HG03469 (cell line): ENCODE data around the gene GUCY2C.
"Not testable (repeated sequence)": the region's sequence is repeated elsewhere in the genome, so short reads cannot be mapped to it uniquely, and the experiment has no call there.

ENCODE experiments used
- ATAC-seq: cut with Tn5 transposase; IDR thresholded peaks from one replicate; pipeline ENCODE4 v1.9.1; 2021; ENCODE audit warnings: mild to moderate bottlenecking, moderate library complexity, moderate number of reproducible peaks; ENCODE audit not compliant: unreplicated experiment

GUCY2C gene

DNA sequence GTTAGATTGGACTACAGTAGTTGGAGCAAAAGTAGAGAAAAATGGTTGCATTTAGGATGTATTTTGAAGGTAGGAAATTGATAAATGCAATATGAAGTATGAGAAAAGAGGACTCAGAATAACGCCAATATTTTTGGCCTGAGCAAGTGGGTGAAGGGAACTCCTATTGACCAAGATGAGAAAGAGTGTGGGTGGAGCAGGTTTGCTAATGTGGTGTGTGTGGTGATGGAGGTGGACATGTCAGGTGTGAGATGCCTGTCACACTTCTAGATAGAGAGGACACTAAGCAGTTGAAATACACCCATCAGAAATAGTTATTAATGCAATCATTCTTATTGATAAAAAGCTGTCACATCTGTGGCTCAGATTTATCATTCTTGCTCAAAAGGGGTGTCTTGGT is 7.3 kb downstream of the GUCY2C start:
- ATAC-seq = no peak

DNA sequence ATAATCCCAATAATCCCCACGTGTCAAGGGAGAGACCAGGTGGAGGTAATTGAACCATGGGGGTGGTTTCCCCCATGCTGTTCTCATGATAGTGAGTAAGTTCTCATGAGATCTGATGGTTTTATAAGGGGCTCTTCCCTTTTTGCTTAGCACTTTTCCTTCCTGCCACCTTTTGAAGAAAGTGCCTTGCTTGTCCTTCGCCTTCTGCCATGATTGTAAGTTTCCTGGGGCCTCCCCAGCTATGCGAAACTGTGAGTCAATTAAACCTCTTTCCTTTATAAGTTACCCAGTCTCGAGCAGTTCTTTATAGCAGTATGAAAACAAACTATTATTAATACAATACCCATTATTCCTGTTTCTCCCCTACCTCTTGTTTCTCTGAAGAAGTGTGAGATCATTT is 14.2 kb downstream of the GUCY2C start:
- not testable (repeated sequence) for ATAC-seq

DNA sequence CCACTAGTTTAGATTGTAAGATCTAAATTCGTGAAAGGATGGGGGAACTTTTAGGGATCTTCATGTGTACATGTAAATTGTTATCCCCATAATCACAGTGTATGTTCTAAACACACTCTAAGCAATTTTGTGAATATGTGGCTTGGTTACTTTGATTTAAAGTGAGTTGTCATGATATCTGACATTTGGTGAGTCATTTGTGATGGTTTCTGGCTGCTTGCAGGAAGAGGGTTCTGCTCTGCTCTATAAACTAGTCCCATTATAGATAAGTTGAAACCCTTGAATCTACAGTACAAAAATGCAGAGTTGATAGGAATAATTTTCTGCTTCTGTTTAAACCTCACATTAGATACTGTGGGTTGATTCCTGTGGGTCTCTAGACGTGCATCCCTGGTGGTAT is 14.8 kb downstream of the GUCY2C start:
- ATAC-seq = no peak

DNA sequence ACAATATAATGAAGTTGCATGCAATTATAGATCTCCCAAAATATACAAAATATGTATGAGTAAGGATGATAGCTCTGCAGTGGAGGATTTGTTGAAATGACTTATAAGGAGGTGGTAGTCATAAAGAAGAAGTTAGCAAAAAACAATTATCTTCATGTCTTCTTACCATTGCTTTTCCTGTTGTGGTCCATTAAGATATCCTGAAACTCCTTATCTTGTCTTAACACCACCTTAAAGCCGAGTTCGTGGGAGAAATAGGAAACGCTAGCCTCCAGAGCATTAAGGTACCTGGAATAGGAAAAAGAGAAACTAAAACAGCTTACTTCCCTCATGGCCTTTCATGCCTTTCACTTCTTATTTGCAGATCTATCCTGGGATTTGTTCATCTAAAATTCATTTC is 15.2 kb downstream of the GUCY2C start:
- ATAC-seq = no peak

DNA sequence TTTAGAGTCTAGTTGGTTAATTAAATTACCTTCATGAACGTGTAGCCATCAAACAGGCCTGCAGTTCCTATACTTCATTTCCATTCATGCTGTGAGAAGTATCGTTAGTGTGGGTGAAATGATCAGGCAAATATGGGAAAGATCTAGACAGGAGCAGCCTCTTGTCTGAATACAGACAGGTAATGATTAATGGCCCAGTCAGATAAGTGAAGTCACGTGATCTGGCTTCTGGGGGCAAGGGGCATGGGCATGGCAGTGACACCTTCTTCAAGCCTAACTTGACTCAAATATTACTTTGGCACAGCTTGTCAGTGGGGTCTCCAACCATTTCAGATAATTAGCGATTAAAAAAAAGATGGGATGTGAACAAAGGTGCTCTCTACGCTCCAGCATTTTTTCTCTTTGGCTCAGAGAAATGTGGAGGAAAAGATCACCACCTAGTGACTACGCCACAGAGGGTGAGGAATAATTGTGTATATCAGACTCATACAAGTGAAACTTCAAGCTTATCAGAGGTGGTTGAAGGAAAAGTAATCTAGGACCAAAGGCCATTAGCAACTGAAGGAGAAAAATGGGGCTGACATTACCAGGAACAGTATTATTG is 17.8 kb downstream of the GUCY2C start:
- no peak for ATAC-seq

DNA sequence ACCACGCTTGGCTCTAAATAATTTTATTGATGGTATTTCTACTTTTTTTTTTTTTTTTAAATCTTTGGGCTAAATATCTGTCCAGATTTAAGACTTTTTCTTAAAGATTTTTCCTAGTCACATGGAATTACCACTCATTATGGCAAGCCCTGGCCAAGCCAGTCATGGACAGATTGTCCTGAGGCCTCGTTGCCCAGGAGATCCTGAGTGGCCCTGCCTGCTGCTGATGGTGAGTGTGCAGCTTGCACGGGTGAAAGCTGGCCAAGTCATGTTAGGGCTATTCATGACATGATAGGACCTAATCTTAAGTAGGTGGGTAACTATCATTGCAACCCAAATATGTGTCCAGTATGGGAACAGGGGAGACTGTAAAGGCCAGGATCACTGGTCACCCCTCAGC is 27.8 kb downstream of the GUCY2C start:
- no peak for ATAC-seq

DNA sequence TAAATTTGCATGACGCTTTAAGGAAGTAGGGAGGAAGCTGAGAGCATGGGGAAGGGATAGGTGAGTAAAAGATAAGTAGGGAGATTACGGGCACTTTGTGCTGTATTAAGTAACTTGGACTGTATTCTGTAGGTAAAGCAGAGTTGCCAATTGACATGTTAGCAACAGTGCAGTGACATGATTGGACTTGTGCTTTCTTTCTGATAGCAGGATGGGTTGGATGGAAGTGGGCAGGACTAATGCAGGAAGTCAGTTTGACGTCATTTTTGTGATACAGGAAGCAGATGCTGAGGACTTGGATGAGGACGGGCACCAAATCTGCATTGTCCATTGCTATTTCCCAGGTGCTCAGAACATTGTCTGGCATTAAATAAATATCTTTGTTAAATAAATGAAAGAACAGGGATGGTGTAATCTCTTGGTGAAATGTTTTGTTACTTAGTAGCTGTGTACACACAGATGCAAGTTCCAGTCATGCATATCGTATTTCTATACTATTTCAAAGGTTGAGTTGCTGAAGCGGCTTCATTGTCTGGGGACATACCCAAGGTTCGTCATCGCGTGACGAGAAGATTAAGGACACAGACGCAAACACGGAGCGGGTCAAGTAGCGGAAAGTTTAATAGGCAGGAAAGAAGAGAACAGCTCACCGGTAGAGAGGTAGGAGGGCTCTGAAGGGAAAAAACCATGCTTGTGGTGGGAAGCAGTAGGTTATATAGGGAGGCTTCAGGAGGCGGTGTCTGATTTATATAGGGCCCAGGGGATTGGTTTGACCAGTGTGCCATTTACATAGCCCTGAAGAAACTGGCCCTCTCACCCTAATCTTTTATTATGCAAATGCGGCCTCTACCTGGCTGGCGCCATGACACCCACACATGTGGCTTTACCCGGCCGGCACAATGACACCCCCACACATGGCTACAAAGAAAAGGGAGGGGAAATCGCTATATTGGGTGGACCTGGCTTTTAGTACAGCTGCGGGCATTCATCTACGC is 30.7 kb downstream of the GUCY2C start:
- no peak for ATAC-seq

DNA sequence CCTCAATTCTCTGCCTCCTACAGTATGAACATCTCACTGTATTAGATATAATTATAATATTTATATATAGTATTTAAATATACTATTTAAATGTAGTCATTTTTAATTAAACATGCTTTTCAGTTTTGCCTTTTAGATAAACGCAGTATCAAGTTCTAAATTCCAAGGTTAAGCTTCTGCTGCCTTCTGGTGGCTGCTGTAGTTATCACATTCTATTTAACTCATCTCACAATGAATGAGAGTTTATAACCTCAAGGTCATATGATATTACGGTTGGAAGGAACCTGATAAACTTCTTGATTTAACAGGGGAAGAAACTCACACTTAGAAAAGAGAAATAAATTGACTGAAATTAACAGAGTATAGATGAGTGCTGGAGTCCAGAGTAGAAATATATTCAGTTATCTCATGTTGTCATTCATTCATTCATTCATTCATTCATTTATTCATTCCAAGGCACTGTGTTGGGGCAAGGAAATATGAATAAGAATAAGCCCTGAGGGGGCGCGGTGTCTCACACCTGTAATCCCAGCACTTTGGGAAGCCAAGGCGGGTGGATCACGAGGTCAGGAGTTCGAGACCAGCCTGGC is 31.9 kb downstream of the GUCY2C start:
- ATAC-seq = no peak

DNA sequence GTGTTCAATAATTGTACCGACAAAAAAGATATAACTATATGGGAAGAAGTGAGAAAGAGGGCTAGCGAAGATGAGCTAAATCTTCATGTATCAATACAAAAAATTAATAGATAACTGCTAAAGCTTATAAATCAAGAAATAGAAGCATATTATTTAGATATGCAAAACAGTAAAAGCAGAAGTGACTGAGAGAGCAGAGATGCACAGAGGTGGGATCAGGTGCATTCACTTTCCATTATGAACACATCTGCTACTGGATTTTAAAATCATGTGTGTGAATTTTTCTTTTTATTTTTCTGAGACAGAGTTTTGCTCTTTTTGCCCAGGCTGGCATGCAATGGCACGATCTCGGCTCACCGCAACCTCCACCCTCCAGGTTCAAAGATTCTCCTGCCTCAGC is 33.4 kb downstream of the GUCY2C start:
- no peak for ATAC-seq

DNA sequence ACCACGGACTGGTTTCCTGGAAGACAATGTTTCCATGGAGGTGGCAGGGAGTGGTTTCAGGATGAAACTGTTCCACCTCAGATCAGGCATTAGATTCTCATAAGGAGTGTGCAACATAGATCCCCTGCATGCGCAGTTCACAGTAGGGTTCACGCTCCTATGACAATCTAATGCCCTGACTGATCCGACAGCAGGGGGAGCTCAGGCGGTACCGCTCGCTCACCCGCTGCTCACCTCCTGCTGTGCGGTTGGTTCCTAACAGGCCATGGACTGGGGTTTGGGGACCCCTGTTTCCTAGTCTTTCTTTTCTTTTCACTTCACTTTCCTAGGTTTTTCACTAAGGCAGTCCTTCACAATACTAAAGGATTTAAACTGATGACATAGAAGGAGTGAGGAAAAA is 39.6 kb downstream of the GUCY2C start:
- no peak for ATAC-seq

DNA sequence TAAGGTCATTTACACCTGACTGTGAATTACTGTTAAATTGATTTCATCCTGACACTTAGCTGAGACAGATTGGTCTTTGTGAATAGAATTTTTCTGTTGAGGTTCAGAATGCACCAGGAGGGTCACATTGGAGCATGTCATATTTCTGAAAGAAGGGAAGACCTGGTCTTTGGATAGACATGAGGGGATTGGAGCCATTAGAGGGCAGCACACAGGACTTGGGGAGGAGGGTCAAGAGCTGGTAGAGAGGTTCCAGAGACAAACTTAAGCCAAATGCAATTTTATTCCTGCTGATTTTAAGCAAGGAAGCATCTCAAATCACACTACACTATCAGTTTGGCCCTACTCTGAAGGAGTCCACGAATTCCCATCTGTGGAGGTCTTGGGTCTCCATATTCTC is 41.1 kb downstream of the GUCY2C start:
- ATAC-seq = no peak

DNA sequence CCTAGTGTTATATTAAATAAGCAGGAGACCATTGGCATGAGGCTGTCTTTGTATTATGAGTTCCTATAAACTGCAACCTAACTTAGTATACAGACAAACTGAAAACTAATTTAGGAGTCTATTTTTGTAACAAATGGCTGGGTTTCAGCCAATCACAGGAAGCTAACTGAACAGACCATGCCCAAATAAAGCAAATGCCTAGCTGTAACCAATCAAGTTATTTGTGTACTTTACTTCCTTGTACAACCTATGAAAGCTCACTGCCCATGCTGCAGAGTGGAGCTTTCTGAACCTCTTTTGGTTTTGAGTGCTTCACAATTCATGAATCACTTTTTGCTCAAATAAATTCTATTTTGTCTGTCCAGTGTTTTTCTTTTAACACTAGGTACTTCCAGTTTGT is 41.6 kb downstream of the GUCY2C start:
- ATAC-seq = no peak

DNA sequence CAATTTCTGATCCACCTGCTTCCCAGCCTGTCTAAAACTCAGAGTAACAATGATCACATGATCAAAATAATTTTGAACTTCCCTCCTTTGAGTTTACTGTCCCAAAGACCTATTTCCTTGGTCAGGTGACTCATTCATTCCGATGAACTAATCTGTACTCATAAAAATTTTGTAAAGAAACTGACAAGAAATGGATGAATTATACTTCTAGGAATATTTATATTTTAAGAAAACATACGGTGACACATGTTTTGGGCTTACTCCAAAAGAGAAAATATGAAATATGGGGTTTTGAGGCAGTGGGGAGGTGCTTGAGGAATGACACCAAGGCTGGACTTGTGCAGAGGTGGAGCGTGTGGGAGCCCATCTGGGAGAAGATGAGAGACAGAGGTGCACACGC is 42.0 kb downstream of the GUCY2C start:
- ATAC-seq = no peak

DNA sequence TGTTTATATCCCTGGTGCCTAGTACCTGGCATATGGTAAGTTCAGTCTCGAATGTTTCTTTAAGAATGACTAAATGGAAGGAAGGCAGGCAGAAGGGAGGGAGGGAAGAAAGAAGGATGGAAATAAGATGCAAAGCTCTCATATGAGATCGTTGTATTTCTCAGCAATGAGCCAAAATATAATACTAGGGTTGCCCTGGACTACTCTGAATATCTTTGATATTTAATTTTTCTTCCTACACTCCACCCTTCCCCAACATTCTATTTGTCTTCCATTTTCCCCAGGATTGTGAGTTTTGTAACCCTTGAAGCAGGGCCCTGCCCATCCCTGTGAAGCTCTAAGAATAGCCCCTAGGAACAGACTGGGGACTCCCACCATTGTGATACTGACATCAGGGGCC is 43.9 kb downstream of the GUCY2C start:
- ATAC-seq = no peak

DNA sequence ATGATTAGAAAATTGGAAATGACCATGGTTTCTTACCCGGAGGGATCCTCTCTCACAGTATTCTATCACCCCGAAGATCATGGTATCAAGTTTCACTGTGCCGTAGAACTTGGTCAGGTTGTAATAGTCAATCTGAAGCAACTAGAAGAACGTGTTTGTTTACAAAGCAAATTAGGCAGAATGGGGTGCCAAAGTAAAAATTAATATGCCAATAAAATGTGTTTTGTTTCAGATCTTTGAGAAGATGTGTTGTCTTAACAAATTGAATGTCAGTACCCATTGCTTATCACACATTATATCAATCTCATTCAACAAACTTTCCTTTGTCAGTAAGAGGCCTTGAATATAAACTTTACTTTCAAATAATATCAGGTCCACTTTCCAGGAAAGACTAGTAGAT is 45.0 kb downstream of the GUCY2C start:
- no peak for ATAC-seq

DNA sequence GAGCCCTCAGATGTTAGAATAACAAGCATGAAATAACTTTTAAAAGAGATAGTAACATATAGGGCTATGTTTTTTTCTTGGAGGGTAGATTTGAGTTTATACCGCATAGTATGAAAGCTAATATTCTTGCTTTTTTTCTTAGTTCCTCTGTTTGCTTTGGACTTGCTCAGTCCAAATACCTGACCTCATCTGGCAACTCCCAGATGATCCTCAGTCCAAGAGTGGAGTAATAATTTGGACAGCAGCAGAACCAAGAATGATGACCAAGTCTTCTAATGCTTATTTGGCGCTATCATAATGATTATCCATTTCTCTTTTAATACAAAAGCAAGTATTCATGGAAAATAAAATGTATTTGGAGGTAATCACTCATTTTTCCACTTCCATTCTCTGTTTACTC is 45.6 kb downstream of the GUCY2C start:
- no peak for ATAC-seq

DNA sequence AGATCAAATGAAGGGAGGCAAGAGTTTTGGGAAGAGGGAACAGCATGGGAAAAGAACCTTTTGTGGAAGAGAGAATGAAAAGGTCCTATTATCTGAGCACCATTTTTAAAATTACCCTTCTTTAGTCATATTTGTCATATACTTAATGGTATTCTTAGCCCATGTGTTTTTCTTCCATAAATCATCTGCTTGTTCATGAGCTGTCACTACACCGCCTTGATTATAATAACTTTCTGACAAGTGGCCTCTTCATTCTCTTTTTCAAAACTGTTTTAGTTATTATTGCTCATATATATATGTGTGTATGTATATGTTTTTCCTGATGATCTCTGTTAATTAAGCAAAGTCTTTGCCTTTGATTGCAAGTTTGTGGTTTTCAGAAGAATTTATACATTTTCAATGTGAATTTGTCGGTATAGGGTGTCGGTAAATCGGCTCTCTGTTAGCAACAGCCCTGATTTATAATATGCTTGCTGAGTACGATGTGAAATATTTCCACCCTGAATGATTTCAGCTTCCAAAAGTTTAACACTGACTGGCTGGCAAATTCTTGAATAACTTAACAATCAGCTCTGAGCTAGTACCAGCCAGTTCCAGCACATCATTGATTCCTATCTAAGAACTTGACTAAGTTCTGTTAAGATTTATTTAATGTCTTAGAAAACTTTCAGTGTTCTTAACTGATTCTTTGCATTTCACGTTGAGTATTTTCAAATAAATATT is 49.2 kb downstream of the GUCY2C start:
- no peak for ATAC-seq

DNA sequence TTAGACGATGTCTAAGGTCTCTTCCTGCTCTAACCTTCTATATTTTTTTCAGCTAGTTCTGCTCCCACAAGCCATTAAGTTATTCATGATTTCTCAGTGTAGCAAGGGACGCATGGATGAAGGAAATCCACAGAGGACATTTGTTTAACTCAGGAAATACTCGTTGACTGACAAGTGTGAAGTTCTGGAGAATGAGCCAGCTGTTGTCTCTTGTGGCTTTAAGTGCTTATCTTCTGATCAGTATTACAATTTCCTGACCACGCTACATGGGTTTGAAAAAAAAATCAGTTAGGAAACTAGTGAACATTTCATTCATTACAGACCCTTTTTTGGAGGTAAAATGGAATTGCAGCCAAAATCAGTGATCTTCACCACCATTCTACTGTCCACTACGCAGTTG is 53.1 kb downstream of the GUCY2C start:
- no peak for ATAC-seq

DNA sequence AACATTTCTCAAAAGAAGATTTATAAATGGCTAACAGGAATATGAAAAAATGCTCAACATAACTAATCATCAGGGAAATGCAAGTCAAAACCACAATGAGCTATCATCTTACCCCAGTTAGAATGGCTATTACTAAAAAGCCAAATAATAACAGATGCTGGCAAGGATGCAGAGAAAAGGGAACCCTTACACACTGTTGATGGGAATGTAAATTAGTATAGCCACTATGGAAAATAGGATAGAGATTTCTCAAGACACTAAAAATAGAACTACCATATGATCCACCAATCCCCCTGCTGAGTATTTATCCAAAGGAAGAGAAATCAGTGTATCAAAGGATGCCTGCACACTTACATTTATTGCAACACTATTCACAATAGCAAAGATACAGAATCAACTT is 58.3 kb downstream of the GUCY2C start:
- no peak for ATAC-seq

DNA sequence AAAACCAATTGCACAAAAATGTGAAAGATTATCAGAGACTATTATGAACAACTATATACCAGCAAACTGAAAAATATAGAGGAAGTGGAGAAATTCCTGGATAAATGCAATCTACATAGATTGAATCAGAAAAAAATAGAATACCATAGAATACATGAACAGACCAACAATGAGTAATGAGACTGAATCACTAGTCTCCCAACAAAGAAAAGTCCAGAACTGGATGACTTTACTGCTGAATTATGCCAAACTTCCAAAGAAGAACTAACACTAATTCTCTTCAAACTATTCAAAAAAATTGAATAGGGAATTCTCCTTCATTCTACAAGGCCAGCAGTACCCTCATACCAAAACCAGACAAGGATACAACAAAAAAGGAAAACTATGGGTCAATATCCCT is 60.6 kb downstream of the GUCY2C start:
- ATAC-seq = no peak

DNA sequence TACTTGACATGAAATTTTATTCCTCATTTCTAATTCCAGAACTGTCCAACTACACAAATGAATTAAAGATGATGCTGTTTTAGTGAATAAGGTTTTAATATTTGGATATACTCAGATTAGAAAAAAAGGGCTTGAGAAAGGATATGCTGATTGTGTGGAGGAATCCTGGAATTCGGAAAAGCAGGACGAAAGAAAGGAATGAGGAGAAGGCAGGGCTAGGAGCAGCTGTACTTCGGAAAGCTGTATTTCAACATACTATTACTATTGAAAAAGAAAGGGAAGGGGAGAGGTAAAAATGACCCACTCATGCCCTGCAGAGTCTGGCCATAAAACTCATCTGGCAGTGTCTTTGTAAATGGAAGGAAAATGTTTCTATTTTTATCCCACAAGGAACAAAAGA is 65.6 kb downstream of the GUCY2C start:
- no peak for ATAC-seq
